Keratinocyte (primary cell): ENCODE results near the gene KDM3B. TPM values are rescaled to one million over a fixed set of nuclear protein-coding genes. Genes with fewer than 3 reads are reported as not detected.

ENCODE experiments used
- DNase-seq: peaks from one replicate; pipeline ENCODE4 v3.0.0-alpha.2; 2011; ENCODE audit warnings: low read depth, missing footprints, low spot score
- FAIRE-seq: peaks from 2 replicates; lab custom pipeline; 2011; peaks lifted over from hg19 to GRCh38; lab: Jason Lieb, UNC
- H2AFZ ChIP-seq: 2 replicates; pipeline ENCODE4 v1.6.0; 2012; ENCODE audit warnings: low read length, control low read depth, inconsistent platforms; ENCODE audit not compliant: control insufficient read depth
- H3K27ac ChIP-seq: 2 replicates; pipeline ENCODE4 v1.5.1; 2011; ENCODE audit warnings: low read length; ENCODE audit not compliant: control insufficient read depth, insufficient read depth
- H3K27me3 ChIP-seq: 3 replicates; pipeline ENCODE4 v1.6.0; 2011; ENCODE audit warnings: low read length; ENCODE audit not compliant: control insufficient read depth, insufficient read depth; ENCODE audit errors: extremely low read depth
- H3K36me3 ChIP-seq, 2 experiments: 2 replicates in 1 of 2; 3 replicates in 1 of 2; pipeline ENCODE4 v1.5.1; 2011; ENCODE audit warnings: low read length in 2 of 2, mild to moderate bottlenecking in 1 of 2; ENCODE audit not compliant: control insufficient read depth in 2 of 2, insufficient read depth in 2 of 2; ENCODE audit errors: extremely low read depth in 1 of 2
- H3K4me1 ChIP-seq: 3 replicates; pipeline ENCODE4 v1.5.1; 2011; ENCODE audit warnings: low read length; ENCODE audit not compliant: control insufficient read depth, insufficient read depth; ENCODE audit errors: extremely low read depth
- H3K4me2 ChIP-seq: 3 replicates; pipeline ENCODE4 v1.6.0; 2011; ENCODE audit warnings: low read depth, low read length; ENCODE audit not compliant: control insufficient read depth, insufficient read depth; ENCODE audit errors: extremely low read depth
- H3K4me3 ChIP-seq, 3 experiments: fragments of 200-600 bp in 1 of 3; sonication (generic) in 1 of 3; 2 replicates in 2 of 3; 3 replicates in 1 of 3; pipeline ENCODE4 v1.5.1; 2011 to 2016; ENCODE audit warnings: low read length in 3 of 3, mild to moderate bottlenecking in 3 of 3, control low read depth in 2 of 3, inconsistent platforms in 1 of 3, low read depth in 1 of 3, mixed read lengths in 1 of 3, mixed run types in 1 of 3, moderate library complexity in 1 of 3; ENCODE audit not compliant: control insufficient read depth in 2 of 3, insufficient read depth in 2 of 3; ENCODE audit errors: extremely low read depth in 1 of 3
- H3K79me2 ChIP-seq: 2 replicates; pipeline ENCODE4 v1.6.0; 2012; ENCODE audit warnings: low read length; ENCODE audit not compliant: control insufficient read depth, insufficient read depth
- H3K9ac ChIP-seq: 3 replicates; pipeline ENCODE4 v1.6.0; 2011; ENCODE audit warnings: low read length; ENCODE audit not compliant: control insufficient read depth, insufficient read depth; ENCODE audit errors: extremely low read depth
- H3K9me1 ChIP-seq: 3 replicates; pipeline ENCODE4 v1.6.0; 2011; ENCODE audit warnings: low read length; ENCODE audit not compliant: control insufficient read depth, insufficient read depth; ENCODE audit errors: extremely low read depth
- H3K9me3 ChIP-seq: 2 replicates; pipeline ENCODE4 v1.5.1; 2012; ENCODE audit warnings: low read depth, low read length; ENCODE audit not compliant: control insufficient read depth
- H4K20me1 ChIP-seq: 3 replicates; pipeline ENCODE4 v1.6.0; 2011; ENCODE audit warnings: low read length; ENCODE audit not compliant: control insufficient read depth, insufficient read depth; ENCODE audit errors: extremely low read depth
- EZH2 ChIP-seq: IDR thresholded peaks from one replicate; pipeline ENCODE4 v1.6.1; 2012; ENCODE audit warnings: inconsistent platforms, mild to moderate bottlenecking, low read length, moderate library complexity
- dilution Hi-C: fragments of 300-500 bp; cut with MboI; formaldehyde crosslinking; loops from one replicate; pipeline ENCODE4 v1.7.0; 2020; ENCODE audit warnings: low sequenced_read_pairs; ENCODE audit not compliant: extremely low pct_ligation_motif_present
- polyA plus RNA-seq, 5 experiments: library from polyadenylated mRNA; depleted of rRNA in 3 of 5; stranded (reverse) in 3 of 5; stranded (forward) in 1 of 5; unstranded in 1 of 5; fragments of >200 nt; gene quantifications; 1 replicate in 1 of 5; 2 replicates in 3 of 5; 3 replicates in 1 of 5; pipeline versions ENCODE4 v1.2.1 to v1.2.3, GENCODE V29; 2011 to 2012; ENCODE audit warnings: missing spikeins in 2 of 5, low read depth in 1 of 5, low replicate concordance in 1 of 5
- TF ChIP-seq, protein P1 (sequence below), 3 experiments: IDR thresholded peaks in 1 of 3; conservative IDR thresholded peaks in 1 of 3; optimal IDR thresholded peaks in 1 of 3; 2 replicates in 2 of 3; 3 replicates in 1 of 3; pipeline versions ENCODE3 to v1.5.1; 2011; ENCODE audit warnings: low read length in 3 of 3, mild to moderate bottlenecking in 3 of 3, moderate library complexity in 2 of 3, control low read depth in 1 of 3, inconsistent platforms in 1 of 3; ENCODE audit not compliant: insufficient read depth in 2 of 3; ENCODE audit errors: extremely low read depth in 1 of 3

Gene KDM3B
- polyA plus RNA-seq, 1 donor (not counting 4 experiments of a cell fraction or from before 2014, with no cell fraction given): 28.8 TPM

DNA sequence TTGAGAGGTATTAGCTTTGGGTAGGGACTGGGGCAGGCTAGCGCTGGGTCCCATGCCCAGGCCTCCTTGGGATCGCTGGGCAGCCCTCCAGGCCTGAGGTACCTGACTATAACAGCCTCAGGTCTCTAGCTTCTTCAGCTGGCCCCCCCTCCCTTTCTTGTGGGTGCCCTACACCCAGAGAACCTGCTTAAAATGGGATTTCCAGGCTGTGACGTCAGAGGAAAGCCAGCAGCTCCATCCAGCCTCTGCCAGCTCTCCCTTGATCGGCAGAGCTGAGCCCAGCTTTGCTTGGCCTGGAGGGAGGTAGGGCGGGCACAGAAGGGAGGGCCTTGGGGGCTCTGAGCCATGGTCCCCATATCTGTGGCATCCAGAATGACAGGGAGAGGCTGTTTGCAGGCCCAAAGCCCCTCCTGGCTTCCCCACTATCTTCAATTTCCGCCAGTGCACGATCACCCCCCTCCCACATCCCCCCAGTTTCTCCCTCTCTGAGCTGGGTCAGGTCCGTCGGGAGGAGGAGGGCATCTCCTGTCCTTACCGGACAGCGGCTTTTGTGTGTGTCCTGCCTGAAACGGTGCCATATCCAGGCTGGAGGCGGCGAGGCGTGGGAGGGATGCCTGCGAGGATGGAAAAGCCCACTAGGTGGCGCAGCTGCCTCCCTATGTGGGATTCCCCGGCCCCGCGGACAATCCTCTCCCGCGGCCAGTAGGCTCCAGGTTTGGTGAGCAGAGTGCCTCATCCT is 97.2 kb downstream of the KDM3B start:
- Histone ChIP-seq H2AFZ (peak overlapping the region; percentile 86), H4K20me1 (no peaks in the 10 kb centered on the region), H3K79me2 (no peaks in the 10 kb centered on the region), H3K4me2 (peak overlapping the region; percentile 78), H3K36me3 (no peaks in the 10 kb centered on the region), H3K27ac (no peak overlapping the region), H3K4me3 (peak overlapping the region in 1 of 3 experiments; percentile 13), H3K9me1 (no peaks in the 10 kb centered on the region), H3K27me3 (no peaks in the 10 kb centered on the region), H3K9me3 (no peaks in the 10 kb centered on the region), H3K4me1 (peaks cover 2% of the 10 kb centered on the region), H3K9ac (peak overlapping the region; percentile 59)
- dilution Hi-C loops: no loop called here
- DNase-seq (no peak), FAIRE-seq (peak; percentile 83)
- no peak for TF ChIP-seq EZH2
- TF ChIP-seq, protein P1, sequence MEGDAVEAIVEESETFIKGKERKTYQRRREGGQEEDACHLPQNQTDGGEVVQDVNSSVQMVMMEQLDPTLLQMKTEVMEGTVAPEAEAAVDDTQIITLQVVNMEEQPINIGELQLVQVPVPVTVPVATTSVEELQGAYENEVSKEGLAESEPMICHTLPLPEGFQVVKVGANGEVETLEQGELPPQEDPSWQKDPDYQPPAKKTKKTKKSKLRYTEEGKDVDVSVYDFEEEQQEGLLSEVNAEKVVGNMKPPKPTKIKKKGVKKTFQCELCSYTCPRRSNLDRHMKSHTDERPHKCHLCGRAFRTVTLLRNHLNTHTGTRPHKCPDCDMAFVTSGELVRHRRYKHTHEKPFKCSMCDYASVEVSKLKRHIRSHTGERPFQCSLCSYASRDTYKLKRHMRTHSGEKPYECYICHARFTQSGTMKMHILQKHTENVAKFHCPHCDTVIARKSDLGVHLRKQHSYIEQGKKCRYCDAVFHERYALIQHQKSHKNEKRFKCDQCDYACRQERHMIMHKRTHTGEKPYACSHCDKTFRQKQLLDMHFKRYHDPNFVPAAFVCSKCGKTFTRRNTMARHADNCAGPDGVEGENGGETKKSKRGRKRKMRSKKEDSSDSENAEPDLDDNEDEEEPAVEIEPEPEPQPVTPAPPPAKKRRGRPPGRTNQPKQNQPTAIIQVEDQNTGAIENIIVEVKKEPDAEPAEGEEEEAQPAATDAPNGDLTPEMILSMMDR (optimal IDR thresholded peaks at IDR 0.05 in 1 of 3, IDR thresholded peaks at IDR 0.05 in 1 of 3, conservative IDR thresholded peaks at IDR 0.05 in 1 of 3; ENCODE audit: extremely low read depth in 1 of 3, insufficient read depth in 2 of 3, low read length in 3 of 3): peak; percentile 94 to 99 (median 98)

DNA sequence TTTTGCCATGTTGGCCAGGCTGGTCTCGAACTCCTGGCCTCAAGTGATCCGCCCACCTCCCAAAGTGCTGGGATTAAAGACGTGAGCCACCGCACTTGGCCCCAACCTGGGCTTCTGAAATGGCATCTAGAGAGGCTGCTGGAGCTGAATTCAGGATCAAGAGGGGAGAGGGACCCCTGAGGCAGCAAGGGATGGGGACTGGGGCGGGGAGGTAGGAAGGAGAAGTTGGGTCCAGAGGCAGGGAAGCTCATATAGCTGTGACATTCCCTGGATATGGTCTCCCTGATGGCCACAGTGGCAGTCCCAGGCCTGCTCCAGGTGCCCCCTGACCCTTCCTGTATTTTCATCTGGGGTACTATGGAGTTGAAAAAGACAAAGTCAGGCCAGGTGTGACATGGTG is 98.5 kb downstream of the KDM3B start:
- TF ChIP-seq EZH2: no peak
- TF ChIP-seq, protein P1 (optimal IDR thresholded peaks at IDR 0.05 in 1 of 3, IDR thresholded peaks at IDR 0.05 in 1 of 3, conservative IDR thresholded peaks at IDR 0.05 in 1 of 3; ENCODE audit: extremely low read depth in 1 of 3, insufficient read depth in 2 of 3, low read length in 3 of 3): no peak
- Histone ChIP-seq H3K27me3 (no peaks in the 10 kb centered on the region), H3K9me3 (no peaks in the 10 kb centered on the region), H3K4me3 (no peak overlapping the region), H3K36me3 (no peaks in the 10 kb centered on the region), H2AFZ (no peak overlapping the region), H3K9ac (no peak overlapping the region), H3K4me1 (peaks cover 2% of the 10 kb centered on the region), H3K9me1 (no peaks in the 10 kb centered on the region), H3K27ac (no peak overlapping the region), H3K4me2 (no peak overlapping the region), H3K79me2 (no peaks in the 10 kb centered on the region), H4K20me1 (no peaks in the 10 kb centered on the region)
- DNase-seq (no peak), FAIRE-seq (no peak)
- dilution Hi-C loops: no loop called here
